Measurements from ENCODE around the gene SPAG16. TPM values are rescaled to one million over a fixed set of nuclear protein-coding genes. Genes with fewer than 3 reads are reported as not detected.

The SPAG16 gene
- total RNA-seq, 1 donor from 2014 or later, result 20.6 TPM

DNA sequence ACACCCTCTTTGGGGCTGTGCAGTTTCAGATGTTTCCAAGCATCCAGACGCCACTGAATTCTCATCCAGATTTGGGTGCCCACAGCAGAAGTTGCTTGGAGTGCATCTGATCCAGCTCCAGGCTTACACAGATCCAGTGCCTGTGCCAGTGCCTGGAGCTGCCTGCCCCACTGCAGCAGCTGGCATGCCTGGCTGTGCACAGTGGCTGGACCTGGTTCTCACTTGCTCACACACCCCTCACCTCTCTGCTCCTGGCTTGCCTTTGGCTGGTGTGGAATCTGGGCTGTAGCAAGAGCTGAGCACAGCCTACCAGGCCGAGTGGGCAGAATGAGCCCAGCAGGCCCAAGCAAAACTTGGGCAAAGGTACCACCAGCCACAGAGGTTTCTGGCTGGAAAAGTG is 137.9 kb downstream of the SPAG16 start:
- Histone ChIP-seq H3K36me3 (no peaks in the 10 kb centered on the region), H3K27ac (replicated peaks) (no peak overlapping the region), H3K27me3 (ENCODE audit: low read depth) (no peaks in the 10 kb centered on the region), H3K4me1 (no peaks in the 10 kb centered on the region), H3K9me3 (replicated peaks) (peaks cover 15% of the 10 kb centered on the region), H3K4me3 (no peak overlapping the region)
- intact Hi-C loops (cut with micrococcal nuclease), result no loop called here
- TF ChIP-seq, protein P1, sequence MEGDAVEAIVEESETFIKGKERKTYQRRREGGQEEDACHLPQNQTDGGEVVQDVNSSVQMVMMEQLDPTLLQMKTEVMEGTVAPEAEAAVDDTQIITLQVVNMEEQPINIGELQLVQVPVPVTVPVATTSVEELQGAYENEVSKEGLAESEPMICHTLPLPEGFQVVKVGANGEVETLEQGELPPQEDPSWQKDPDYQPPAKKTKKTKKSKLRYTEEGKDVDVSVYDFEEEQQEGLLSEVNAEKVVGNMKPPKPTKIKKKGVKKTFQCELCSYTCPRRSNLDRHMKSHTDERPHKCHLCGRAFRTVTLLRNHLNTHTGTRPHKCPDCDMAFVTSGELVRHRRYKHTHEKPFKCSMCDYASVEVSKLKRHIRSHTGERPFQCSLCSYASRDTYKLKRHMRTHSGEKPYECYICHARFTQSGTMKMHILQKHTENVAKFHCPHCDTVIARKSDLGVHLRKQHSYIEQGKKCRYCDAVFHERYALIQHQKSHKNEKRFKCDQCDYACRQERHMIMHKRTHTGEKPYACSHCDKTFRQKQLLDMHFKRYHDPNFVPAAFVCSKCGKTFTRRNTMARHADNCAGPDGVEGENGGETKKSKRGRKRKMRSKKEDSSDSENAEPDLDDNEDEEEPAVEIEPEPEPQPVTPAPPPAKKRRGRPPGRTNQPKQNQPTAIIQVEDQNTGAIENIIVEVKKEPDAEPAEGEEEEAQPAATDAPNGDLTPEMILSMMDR (IDR thresholded peaks at IDR 0.05; ENCODE audit: borderline replicate concordance), result no peak
- DNase-seq, result no peak

DNA sequence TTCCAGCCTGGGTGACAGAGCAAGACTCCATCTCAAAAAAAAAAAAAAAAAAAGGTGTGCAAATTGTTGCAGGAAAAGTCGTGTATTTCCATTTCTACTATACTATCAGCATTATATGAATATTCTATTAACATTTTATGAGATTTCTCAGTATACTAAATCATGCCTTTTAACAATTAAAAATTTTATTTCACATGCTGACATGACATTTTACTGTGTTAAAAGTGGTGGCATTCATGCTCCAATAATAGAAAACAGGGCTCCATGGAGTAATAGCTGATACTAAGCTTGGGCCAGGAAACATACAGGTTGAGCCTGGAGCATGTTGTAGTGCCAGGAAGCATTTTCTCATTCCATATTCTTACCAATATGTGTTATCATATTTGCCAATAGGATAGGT is 141.4 kb downstream of the SPAG16 start:
- TF ChIP-seq, protein P1 (IDR thresholded peaks at IDR 0.05; ENCODE audit: borderline replicate concordance), result no peak
- peaks cover 35% of the 10 kb centered on the region for H3K9me3 ChIP-seq (replicated peaks)
- no peak for DNase-seq

DNA sequence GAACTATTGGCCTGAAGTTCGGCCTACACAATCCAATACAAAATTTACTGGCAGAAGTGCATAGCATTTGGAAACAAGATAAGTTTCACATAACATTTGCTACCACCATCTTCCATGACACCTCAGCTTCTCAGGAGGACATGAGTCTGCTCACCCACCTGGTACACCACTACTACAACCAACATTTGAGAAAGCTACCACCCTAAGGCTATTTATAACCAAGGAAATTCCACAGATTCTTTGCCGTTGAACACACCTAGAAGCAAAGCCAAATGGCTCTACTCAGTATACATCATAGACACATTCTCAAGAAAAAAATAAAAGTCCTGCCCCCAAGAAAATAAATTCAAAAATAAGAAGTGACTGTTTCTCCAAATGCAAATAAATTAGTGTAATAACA is 145.3 kb downstream of the SPAG16 start:
- TF ChIP-seq, protein P1 (IDR thresholded peaks at IDR 0.05; ENCODE audit: borderline replicate concordance), result no peak
- H3K36me3 ChIP-seq, result no peaks in the 10 kb centered on the region
- DNase-seq, result no peak
- no peaks in the 10 kb centered on the region for H3K4me1 ChIP-seq
- H3K27me3 ChIP-seq (ENCODE audit: low read depth), result no peaks in the 10 kb centered on the region
- no peak overlapping the region for H3K4me3 ChIP-seq
- H3K27ac ChIP-seq (replicated peaks), result no peak overlapping the region
- peaks cover 55% of the 10 kb centered on the region for H3K9me3 ChIP-seq (replicated peaks)
- intact Hi-C loops (cut with micrococcal nuclease), result no loop called here

More for the DNA sequence above, 141.4 kb downstream of the SPAG16 start:
- Histone ChIP-seq H3K36me3 (no peaks in the 10 kb centered on the region), H3K27me3 (ENCODE audit: low read depth) (no peaks in the 10 kb centered on the region), H3K27ac (replicated peaks) (no peak overlapping the region), H3K4me3 (no peak overlapping the region), H3K4me1 (no peaks in the 10 kb centered on the region)
- intact Hi-C loops (cut with micrococcal nuclease), result no loop called here

DNA sequence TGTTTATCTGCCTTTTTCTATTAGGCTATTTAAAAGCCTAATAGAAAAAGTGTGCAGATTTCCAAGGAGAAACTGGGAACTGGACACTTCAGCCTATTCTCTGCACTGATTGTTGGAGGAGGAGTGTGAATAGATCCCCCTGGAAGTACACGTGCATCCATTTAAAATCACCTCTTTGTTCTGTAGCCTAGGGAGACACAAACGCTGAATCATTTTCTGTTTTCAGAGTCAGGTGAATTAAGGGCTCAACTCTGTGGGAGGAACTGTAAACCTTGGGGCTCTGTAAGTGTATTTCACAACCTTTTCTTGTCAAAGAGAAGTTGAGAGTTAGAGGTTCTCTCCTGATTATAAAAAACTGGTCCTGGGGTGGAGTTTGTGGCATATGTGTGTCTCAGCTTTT is 159.7 kb downstream of the SPAG16 start:
- peaks cover 58% of the 10 kb centered on the region for H3K9me3 ChIP-seq (replicated peaks)
- DNase-seq, result no peak
- H3K27ac ChIP-seq (replicated peaks), result no peak overlapping the region
- no peaks in the 10 kb centered on the region for H3K4me1 ChIP-seq
- H3K4me3 ChIP-seq, result no peak overlapping the region
- no peaks in the 10 kb centered on the region for H3K36me3 ChIP-seq
- intact Hi-C loops (cut with micrococcal nuclease), result no loop called here
- H3K27me3 ChIP-seq (ENCODE audit: low read depth), result no peaks in the 10 kb centered on the region
- TF ChIP-seq, protein P1 (IDR thresholded peaks at IDR 0.05; ENCODE audit: borderline replicate concordance), result no peak

DNA sequence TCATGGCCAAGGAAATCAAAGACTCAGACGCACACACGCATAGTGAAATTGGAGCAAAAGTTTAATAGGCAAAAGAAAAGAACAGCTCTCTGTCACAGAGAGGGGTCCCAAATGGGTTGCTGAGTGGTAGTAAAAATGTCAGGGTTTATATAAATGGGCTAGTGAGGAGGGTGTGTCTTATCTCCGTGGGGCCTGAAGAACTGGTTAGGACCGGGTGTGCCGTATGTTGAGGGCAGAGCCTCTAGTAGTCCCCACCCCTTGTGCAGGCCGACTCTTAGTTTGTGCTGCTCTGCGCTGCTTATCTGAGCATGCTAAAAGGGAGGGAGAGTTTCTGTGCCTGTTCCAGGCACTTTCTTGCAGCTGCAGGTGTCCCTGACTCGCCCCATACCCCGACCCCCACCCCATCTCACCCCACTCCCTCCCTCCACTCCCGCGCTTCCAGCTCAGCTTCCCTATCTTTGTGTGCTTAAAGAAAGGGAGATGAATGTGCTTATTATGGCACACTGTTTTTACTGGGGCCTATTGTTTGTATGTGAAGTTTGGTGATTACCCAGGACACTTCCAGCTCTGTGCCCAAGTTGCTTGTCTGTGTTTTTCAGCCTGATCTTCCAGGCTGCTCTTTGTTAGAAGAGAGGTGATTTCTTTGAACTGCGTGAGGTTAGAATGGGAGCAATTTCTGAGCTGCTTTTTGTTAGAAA is 167.4 kb downstream of the SPAG16 start:
- TF ChIP-seq, protein P1 (IDR thresholded peaks at IDR 0.05; ENCODE audit: borderline replicate concordance), result no peak
- no peaks in the 10 kb centered on the region for H3K27me3 ChIP-seq (ENCODE audit: low read depth)
- intact Hi-C loops (cut with micrococcal nuclease), result no loop called here
- peaks cover 35% of the 10 kb centered on the region for H3K9me3 ChIP-seq (replicated peaks)
- H3K4me3 ChIP-seq, result no peak overlapping the region
- no peaks in the 10 kb centered on the region for H3K36me3 ChIP-seq
- H3K27ac ChIP-seq (replicated peaks), result no peak overlapping the region
- DNase-seq, result no peak
- H3K4me1 ChIP-seq, result no peaks in the 10 kb centered on the region
